GM19035 (cell line): ENCODE measurements around the gene BTRC.
"Not testable (repeated sequence)": the region's sequence is repeated elsewhere in the genome, so short reads cannot be mapped to it uniquely, and the experiment has no call there.

Experiments used
- ATAC-seq: cut with Tn5 transposase; IDR thresholded peaks from one replicate; pipeline ENCODE4 v1.9.1; 2021; ENCODE audit not compliant: unreplicated experiment

BTRC gene

DNA sequence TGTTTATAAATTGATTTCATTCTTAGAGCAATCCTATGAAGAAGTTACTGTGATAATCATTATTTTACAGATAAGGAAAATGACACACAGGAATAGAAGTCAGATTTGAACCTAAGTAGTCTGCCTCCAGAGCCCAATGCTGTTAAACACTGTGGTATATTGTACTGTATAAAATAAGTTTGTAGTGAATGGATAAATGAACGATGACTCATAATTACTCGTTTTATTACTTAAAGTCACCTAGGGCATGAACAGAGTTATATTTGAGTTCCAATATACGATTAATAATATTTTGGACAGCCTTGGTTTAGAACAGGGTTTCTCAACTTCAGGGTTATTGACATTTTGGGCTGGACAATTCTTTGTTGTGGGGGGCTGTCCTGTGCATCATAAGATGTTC lies 7.8 kb upstream of the BTRC start:
- no peak for ATAC-seq

DNA sequence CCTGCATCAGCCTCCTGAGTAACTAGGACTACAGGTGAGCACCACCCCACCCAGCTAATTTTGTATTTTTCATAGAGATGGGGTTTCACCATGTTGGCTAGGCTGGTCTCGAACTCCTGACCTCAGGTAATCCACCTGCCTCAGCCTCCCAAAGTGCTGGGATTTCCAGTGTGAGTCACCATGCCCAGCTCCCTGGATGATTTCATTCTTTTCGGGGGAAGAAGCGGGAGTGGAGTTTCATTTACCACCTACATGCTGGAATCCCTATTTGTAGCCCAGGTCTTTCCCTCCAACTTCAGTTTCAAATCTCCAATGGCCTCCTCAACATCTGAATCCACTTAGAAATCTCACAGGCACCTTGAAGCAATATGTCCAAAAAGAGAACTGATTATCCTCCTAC lies 2.9 kb upstream of the BTRC start:
- no peak for ATAC-seq

DNA sequence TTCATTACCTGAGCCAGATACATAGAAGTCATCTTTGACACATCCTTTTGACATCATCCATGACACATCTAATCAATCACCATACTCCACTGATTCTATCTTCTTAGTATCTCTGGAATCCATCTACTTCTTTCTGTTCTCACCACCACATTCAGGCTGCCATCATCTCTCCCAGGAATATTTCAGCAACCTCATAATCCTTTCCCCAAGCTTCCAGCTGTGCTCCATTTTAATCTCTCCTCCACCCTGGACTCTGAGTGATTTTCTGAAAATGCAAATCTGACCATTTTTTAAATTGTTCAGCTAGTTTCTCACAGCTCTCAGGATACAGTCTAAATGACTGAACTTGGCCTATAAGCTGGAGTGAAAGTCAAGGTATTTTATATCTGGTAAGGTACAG lies 2.5 kb upstream of the BTRC start:
- no peak for ATAC-seq

DNA sequence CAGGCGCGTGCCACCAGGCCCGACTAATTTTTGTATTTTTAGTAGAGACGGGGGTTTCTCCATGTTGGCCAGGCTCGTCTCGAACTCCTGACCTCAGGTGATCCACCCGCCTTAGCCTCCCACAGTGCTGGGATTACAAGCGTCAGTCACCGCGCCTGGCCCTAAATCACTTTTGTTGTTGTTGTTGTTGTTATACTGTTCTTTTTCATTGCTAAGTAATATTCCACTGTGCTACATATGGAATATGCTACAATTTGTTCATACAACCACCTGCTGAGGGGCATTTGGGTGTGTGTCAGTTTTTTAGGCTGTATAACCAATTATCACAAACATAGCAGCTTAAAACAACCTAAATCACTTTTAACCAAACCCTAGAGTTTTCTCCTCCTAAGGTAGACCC lies 1.1 kb upstream of the BTRC start:
- not testable (repeated sequence) for ATAC-seq

DNA sequence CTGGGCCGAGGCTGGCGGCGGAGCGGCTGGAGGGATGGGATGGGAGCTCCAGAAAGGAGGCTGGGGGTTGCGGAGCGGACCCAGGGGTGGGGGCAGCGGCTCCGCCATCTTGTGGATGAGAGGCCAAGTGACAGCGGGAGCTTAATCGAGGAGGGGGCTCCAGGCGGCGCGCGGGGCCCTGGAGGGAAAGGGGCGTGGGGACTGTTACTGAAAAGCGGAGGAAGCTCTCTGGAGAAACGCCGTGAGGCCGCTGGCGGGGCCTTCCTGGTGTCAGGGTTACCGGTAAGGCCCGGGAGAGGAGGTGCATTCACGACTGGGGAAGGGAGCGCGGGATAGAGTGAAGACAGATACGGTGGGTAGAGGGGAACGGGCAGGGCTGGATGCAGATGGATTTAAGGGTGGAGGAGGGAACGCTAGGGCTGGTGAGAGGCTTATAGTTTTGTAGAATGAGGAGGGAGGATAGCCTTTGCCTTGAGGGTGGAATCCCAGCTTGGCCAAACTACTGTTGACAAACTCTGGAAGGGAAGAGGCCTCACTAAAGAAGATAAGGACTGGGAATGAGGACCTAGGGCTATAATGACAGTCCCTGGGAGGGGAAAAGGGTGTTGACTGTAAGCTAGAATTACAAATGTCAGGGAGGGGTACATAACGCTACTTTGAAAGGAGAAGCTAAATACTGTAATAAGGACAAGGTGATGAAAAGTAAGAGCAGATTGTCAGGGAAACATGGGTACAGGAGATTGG lies 535 bp downstream of the BTRC start:
- no peak for ATAC-seq

DNA sequence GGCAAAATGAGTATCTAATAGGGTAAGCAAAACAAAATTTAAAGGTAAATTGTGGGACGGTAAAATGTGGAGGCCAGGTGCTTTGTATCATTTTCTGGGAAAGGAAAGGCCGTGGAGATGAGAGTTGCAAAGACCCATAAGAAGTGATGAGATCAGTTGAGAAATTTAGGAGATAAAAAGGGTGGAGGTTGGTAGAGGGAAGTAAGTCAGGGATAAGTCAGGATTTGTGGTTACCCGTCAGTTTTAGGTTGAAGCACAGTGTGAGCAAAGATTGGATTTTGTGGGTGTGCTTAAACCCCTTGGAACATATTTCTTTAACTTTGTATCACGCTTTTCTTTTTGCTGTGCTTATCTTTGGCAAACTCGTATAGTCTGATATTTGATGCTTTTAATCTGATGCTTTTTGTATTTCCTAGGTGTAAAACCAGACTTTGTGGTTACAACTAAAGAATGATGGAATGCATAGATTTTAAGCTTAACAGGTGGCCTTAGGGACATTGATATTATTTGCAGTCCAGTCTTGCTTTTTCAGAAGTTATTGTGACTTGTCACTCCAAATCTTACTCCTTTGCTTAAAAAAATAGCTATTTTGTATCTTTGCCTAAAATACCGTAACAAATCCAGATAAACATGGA lies 1.2 kb downstream of the BTRC start:
- no peak for ATAC-seq

DNA sequence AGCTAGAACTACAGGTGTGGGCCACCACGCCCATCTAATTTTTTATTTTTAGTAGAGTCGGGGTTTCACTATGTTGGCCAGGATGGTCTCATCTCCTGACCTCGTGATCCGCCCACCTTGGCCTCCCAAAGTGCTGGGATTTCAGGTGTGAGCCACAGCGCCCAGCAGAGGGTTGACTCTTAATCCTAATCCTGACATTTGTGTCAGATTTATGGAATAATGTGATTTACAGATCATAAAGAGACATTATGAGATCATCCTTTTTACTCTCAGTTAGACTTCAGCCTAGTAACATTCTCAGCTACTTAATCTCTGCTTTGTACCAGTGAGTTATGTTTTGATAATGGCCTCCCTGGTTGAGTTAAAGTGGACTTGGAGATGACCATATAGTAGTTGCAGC lies 2.2 kb downstream of the BTRC start:
- no peak for ATAC-seq

DNA sequence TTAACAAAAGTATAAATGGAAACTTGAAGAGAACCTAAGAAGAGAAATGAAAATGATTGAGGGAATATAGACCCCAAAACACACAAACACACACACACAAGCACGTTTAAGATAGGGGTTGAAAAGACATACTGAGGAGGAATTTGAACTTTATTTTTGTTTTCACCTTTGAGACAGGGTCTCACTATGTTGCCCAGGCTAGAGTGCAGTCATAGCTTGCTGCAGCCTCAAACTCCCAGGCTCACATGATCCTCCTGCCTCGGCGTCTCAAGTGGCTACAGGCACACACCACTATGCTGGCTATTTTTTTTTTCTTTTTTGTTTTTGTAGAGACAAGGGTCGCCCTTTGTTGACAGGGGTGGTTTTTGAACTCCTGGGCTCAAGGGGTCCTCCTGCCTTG lies 4.0 kb downstream of the BTRC start:
- ATAC-seq = no peak

DNA sequence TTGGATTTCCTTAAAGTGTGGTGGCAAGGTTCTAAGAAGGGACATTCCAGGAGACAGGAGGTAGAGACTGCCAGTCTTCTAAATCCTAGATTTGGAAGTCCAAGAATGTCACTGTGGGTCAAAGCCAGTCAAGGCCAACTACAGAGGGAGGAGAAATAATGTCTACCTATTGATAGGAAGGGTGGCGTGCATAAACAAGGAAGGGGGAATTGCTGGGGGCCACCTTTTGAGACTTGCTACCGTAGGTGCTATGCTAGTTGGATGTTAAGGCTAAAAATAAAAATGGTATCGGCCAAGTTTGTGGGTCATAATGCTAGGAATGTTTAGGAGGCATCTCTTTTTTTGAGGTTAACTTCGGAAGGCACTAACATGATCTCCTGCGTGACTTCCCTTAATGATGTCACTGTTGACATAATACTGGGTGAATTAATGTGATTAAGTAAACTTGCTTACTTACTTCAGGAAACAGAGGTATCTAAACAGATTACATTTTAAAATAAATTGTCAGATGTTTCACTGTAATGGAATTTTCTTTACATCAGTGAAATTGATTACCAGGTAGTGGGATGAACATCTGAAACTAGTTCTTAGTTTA lies 4.8 kb downstream of the BTRC start:
- ATAC-seq = no peak

DNA sequence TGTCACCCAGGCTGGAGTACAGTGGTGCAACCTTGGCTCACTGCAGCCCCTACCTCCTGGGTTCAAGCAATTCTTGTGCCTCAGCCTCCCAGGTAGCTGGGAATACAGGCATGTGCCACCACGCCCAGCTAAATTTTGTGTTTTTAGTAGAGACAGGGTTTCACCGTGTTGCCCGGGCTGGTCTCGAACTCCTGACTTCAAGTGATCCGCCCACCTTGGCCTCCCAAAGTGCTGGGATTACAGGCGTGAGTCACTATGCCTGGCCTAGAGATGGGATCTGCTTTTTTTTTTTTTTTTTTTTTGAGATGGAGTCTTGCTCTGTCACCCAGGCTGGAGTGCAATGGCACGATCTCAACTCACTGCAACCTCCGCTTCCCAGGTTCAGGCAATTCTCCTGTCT lies 6.1 kb downstream of the BTRC start:
- not testable (repeated sequence) for ATAC-seq

DNA sequence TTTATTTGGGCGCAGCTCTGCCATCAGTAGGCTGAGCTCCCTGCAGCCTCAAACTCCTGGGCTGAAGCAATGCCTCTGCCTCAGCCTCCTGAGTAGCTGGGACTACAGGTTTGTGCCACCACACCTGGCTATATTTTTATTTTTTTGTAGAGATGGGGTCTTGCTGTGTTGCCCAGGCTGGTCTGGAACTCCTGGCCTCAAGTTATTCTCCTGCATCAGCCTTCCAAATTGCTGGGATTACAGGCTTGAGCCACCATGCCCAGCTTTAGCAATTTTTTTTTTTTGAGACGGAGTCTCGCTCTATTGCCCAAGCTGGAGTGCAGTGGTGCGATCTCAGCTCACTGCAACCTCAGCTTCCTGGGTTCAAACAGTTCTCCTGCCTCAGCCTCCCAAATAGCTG lies 6.9 kb downstream of the BTRC start:
- ATAC-seq = not testable (repeated sequence)

DNA sequence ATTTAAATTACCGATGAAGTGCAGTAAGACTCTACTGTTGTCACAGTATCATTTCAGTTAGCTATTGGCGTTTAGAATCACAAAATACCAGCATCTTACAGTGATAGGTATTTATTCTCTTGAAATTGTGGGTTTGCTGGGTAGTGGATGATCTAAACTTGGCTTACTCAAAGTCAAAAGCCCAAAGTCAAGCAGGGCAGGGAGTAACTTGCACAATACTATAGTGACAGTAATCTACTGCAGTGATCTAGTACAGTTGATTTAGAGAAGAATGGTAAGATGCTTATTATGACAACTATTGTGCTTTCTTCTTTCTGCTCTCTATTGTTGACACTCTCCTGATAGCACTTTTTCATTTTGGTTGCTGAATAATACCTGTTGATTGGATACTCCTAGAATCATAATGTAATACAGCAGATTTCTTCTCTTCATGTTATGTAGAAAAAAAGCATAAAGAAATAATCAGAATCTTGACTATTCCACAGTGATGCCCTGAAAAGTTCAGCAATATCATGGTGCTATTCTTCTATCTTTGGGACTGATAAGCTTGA lies 10.0 kb downstream of the BTRC start:
- no peak for ATAC-seq

DNA sequence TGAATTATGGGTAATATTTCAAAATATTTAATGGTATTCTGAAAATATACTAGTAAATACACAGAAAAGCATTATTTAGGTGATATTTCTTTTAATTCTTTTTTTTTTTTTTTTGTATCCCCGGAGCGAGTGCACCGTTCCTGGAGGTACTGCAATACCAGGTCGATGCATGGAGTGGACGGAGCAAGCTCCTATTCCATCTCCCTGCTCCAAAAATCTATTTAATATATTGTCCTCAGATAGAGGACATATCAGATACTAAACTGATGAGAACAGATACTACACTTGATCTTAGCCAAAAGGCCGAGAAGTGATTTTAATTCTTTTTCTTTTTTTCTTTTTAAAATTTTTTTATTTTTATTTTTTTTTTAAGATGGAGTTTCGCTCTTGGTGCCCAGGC lies 10.8 kb downstream of the BTRC start:
- no peak for ATAC-seq

DNA sequence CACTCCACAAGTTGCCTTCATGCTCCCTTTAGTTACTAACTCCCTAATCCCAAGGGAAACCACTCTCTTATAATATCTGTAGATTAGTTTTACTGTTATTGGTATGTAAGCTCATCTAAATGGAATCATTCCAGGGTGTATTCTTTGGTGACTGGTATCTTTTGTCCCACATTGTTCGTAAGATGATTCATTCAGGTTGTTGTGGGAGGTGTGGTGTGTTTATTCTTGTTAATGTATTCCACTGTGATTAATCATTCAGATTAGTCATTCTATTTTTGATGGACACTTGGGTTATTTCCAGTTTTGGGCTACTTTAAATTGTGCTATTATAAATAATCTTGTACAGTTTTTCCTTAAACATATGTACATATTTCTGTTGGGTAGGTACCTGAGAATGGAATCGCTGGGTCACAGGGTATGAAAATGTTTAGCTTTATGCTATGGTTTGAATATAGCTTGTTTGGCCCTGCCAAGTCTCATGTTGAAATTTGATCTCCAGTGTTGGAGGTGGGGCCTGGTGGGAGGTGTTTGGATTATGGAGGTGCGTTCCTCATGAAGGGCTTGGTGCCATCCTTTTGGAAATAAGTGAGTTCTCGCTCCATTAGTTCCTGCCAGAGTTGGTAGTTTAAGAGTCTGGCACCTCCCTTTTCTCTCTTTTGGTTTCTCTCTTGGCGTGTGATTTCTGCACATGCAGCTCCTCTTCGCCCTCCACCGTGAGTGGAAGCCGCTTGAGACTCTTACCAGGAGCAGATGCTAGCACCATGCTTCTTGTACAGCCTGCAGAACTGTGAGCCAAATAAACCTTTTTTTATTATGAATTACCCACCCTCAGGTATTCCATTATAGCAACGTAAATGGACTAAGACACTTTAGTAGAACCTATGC lies 13.8 kb downstream of the BTRC start:
- no peak for ATAC-seq

DNA sequence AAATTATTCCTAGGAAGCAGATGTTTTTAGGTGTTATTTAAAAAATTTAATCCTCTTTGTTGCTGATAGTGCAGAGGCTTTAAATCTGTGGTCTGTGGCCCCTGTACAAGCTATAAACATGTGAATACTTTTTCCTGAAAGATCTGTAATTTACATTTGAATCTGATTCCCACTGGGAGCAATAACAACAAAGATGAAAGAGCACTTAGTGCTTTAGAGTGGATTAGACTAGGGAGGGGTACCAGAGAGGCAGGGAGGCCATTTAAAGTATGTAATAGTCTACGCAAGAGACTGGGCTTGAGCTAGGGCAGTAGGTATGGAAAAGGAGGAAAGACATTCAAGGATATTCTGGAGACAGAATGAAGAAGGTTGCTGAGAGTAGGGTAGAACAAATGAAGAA lies 19.1 kb downstream of the BTRC start:
- no peak for ATAC-seq

DNA sequence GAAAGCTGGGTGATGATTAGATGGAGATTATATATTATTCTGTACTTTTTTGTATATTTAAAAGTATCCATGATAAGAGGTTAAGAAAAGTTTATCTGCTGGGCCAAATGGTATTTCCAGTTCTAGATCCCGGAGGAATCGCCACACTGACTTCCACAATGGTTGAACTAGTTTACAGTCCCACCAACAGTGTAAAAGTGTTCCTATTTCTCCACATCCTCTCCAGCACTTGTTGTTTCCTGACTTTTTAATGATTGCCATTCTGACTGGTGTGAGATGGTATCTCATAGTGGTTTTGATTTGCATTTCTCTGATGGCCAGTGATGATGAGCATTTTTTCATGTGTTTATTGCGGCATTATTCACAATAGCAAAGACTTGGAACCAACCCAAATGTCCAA lies 20.0 kb downstream of the BTRC start:
- not testable (repeated sequence) for ATAC-seq

DNA sequence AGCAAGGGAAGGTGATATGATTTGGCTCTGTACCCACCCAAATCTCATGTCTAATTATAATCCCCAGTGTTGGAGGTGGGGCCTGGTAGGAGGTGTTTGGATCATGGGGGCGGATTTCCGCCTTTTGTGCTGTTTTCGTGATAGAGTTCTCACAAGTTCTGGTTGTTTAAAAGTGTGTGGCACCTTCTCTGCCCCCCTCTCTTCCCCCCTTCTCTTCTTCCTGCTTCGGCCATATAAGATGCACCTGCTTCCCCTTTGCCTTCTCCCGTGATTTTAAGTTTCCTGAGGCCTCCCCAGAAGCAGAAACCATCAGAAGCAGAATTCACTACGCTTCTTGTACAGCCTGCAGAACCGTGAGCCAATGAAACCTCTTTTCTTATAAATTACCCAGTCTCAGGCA lies 21.1 kb downstream of the BTRC start:
- ATAC-seq = no peak

DNA sequence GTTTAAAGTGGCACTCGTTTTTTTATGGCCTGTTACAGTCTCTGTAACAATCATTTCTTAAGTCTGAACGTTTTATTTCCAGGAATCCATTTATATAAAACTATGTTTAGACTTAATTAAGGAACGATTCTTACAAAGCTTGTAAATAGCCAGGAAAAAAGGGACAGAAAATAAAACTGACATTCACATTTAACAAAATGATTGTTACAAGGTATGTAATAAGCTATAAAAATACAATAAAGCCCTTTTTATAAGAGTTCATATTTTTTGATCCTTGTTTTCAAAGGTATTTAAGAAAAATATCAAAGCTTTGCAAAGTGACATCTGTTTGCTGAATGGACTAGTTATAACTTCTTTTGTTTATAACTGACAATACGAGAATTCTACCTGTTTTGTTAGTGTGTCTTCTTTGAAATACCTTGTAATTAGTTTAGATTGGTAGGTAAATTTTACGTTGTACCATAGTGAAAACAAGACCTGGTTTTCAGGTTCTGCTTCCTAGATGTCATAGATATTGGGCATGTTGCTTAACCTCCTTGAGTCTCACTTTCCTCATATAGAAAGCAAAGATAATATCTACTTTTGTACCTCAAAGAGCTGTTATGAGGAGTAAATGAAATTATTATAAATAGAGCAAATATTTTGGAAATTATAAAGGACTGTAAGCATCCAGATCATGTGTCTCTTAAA lies 25.8 kb downstream of the BTRC start:
- no peak for ATAC-seq

DNA sequence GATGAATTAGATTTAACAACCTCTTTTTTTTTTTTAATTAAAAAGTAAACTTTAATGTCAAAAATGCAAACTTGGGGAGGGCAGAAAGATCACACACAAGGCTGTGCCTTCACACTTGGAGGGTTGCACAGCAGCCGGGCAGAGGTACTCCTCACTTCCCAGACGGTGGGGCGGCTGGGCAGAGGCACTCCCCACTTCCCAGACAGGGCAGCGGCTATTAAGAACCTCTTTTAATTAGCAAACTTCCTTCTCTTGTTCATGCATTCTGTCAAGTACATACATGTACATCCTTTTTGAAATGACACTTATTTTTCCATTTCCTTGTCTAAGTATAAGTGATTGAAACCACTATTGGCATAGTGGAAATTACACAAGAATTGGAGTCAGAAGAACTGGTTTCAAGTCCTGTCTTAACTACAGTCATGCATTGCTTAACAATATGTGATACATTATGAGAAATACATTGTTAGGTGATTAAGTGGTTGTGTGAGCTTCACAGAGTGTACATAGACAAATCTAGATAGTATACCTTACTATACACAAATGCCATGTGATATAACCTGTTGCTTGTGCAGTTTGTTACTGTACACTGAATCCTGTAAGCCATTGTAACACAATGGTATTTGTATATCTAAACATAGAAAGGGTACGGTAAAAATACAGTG lies 26.5 kb downstream of the BTRC start:
- no peak for ATAC-seq
